ENCODE measurements around the gene GJA1.

The GJA1 gene

GRCh38 chr6:121492536-121492935 lies 57.1 kb downstream of the GJA1 start:
- no peak for DNase-seq

DNA sequence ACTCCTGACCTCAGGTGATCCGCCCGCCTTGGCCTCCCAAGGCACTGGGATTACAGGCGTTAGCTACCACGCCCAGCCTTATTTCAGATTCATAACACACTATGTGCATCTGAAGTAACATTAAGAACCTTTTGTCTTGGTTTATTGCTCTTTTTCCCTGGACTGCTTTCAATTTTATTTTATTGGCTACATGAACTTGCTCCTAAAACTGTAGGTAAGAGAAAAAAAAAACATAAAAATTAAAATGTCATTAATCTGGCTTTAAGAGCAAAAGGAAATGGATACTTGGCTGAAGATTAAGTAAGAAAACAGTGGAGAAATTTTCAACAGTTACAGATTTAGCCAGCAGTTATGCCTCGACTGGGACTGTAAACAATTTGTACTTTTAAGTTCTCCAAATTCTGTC lies 62.5 kb downstream of the GJA1 start:
- no peak for DNase-seq

DNA sequence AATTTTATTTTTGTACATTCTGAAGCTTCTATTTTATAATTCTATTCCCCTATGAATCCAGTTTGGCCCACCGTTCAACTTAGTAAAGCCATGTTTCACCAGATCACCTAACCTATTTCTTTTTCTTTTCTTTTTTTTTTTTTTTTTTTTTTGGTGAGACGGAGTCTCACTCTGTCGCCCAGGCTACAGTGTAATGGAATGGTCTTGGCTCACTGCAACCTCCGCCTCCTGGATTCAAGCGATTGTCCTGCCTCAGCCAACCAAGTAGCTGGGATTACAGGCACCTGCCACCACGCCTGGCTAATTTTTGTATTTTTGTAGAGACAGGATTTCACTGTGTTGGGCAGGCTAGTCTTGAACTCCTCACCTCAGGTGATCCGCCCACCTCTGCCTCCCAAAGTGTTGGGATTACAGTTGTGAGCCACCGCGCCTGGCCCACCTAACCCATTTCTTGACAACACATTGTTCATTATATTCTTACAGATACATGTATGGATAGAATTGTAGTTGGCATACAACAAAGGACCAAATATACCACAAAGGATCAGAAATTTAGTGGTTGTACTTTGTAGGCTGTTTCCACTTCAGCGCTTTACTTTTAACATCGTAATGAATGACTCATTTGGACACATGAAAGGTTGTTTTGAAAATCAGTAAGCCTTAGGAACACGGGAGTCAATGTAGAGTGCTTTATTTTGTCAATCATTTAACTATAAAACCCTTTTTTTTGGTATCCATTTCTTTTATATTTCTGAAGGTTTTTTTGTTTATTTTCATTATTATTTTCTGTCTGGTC lies 63.2 kb downstream of the GJA1 start:
- DNase-seq, result no peak

All from NCI-H2171 treated with DMSO at 0.1 percent for 48 hours (cell line).